Measurements from ENCODE around the gene FIBP.
"Not testable (repeated sequence)": the region's sequence is repeated elsewhere in the genome, so short reads cannot be mapped to it uniquely, and the experiment has no call there.

FIBP gene

DNA sequence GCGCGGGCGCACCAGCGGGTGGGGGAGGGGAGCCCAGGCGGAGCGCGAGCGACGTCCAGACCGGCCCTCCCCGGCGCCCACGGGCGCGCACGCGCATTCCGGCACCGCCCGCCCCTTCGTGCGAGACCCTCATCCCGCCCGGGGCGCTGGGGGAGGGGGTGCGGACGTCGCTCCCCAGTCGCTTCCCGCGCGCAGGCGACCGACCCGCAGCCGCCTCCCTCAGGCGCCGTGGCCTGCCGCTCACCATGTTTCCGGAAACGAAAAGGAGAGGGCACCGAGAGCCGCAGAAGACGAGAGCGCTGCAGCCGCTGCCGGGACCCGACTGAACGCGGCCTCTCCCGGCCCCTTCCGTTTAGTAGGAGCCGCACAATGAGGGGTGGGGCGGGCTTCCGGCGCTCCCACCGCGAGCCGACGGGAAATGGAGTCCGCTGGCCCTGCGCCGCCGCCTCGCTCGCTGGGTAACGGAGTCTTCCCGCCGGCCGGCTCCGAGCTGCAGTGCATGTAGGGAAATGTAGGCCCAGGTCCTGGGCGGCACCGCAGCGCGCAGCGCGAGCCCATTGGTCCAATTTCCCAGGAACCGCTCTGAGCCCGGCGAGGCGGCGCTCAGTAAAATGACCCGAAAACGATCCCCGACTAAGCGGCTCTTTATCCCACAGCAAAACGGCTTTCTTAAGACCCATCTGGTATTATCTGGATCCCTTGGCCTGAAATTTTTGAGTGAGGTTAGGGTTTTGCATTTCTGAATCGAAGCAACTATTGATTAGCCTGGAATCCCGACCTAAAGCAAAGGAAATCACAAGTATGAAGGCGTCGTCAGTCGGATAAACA, 30.2 kb downstream of the FIBP start, which contains the start of gene CFL1:
CFL1 (minus strand) TSS at position 328 of the 828 bp plus-strand sequence; CDS start at position 247, 81 bp downstream.
- peak; percentile 97 for DNase-seq

DNA sequence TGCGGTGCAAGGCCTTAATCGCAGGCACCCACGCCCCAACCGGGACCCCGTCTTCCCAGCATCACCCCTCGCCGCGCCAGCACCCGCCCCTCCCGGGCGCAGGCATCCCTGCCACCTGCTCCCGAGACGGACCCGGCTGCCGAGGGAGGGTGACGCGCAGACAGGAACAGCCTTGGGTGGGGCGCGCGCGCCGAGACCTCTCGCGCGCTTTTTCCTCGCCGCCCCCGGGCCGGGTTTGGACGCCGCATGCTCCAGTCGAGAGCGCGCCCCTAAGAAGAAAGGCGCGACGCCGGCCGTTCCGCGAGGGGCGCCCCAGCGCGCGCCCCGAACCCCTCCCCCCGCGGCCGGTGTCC, 30.8 kb downstream of the FIBP start:
- DNase-seq, result peak; percentile 23

DNA sequence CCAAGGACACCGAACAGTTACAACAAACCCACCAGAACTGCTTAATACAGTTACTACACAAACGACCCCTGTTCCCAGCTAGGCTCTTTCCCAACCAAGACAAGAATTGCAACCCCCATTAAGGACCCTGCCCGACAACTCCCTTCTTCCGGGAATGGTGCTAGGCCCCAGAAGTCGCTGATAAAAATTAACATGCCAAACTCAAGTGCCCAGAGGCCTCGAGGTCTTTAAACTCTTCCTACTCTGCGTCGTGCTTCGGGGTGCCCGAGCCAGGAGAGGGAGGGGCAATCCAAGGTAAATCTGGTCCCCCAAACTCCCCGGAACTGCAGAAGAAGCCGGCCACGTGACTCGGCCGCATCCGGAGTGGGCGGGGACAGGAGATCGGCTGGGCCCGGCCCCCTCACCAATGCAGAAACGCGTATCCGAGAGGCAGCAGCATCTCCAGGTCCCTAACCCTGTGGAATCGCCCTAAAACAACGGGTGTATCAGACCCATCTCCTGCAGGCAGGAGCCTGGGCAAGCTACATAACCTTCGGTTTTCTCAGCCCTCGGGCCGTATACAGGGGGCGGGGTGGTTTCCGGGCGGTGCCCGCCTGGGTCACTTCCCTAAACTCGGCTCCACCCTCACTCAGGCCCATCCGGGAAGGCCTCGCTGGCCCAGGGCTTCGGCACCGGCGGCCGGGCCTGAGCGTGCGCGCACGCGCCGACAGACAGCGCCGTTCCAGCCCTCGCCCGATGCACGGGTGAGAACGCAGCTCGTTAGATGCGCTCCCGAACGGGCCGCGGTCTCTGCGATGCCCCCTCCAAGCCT, 31.4 kb downstream of the FIBP start:
- DNase-seq, result peak; percentile 80

DNA sequence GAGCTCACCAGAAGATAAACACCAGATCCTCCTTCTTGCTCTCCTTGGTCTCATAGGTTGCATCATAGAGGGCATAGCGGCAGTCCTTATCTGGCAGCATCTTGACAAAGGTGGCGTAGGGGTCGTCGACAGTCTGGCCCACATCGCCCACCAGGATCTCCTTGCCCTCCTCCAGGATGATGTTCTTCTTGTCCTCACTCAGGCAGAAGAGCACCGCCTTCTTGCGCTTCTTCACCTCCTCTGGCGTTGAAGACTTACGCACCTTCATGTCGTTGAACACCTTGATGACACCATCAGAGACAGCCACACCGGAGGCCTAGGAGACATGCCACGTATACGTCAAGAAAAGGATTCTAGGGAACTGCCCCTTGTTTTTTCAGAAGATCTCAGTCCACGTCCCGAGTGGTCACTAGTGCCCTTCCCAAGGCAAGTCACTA, 32.3 kb downstream of the FIBP start:
- no peak for DNase-seq

DNA sequence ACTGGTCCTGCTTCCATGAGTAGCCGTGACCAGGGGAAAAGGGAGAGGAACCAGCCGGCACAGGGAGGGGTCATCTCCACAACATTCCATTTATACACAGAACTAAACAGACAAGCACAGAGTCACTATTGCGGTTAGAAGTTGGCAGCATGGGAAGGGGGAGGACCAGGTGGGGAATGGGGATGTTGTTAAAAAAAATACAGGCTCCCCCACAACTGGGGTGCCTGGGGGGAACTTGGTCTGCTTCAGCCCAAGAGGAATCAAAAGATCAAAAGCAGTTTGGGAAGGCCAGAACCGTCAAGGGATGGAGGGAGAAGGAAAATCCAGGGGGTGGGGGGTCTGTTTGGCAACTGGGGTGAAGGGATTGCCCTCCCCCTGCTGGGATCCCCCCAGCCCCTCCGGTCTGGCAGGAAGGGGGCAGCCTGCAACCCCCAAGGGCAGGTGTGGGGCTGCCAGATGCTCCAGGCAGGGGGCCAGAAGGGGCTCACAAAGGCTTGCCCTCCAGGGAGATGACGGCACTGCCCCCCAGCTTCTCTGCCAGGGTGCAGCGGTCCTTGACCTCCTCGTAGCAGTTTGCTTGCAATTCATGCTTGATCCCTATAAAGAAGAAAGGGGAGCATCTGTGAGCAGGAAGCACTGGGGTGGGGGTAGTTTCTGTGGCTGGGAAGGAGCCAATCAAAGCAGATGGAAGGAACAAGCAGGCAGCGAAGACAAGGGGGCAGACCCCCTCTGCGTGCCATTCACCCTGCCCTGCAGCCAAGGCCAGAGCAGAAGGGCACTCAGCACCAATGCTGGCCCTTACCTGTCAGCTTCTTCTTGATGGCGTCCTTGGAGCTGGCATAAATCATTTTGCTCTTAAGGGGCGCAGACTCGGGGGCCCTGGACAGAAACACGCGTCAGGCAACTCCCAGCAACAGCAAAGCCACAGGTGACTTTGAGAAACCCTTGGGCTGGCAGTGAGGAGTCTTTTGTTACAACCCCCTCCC, 33.1 kb downstream of the FIBP start:
- no peak for DNase-seq

DNA sequence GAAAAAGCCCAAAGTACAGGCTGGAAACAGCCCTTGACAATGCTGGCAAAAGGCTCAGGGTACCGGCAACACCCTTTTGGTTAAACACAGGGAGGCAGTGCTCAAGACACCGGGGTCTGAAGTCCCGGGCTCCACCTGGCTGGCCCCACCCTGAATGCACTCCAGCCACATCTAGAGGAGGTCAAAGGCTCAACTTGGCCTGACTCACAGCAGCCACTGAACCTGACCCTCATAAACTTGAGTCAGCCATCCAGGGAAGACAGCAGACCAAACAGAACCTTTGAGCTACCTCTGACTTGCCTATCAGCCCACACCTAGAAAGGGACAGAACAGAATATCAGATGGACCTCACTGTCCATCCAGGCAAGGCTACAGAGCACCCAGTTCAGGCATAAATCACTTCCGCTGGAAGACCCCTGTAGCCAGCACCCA, 34.1 kb downstream of the FIBP start:
- no peak for DNase-seq

DNA sequence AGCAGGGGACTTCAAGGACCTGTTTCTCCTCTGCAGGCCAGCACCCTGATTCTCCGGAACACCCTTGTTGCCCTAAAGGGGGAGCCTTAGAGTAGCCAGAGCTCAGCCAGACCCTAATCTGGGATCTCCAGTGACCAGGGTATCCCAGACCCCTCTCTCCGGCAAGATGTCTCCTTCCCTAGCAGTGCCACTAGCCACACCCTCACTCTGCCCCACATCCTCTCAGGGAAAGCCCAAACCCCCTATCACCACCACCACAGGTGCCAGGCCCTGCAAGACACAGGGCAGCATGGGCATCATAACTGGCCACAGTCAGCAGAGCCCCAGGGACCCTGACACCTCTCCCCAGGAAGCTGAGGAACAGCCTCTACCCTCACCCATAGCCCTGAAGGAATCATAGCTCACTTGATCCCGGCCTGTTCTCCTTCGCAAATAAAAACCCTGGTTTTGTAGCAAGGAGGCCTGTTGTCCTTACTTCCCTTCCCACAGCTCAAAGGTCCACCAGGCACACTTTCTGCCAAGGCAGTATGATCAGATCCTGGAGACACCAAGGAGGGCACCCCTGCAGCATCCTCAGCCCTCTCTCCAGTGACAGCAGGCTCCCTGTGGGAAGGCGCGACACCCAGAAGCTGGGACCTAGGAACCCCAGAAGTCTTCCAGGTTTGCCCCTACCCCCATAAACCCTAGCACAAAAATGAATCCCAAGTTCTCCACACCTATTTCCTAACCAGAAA, 34.9 kb downstream of the FIBP start:
- DNase-seq, result no peak

DNA sequence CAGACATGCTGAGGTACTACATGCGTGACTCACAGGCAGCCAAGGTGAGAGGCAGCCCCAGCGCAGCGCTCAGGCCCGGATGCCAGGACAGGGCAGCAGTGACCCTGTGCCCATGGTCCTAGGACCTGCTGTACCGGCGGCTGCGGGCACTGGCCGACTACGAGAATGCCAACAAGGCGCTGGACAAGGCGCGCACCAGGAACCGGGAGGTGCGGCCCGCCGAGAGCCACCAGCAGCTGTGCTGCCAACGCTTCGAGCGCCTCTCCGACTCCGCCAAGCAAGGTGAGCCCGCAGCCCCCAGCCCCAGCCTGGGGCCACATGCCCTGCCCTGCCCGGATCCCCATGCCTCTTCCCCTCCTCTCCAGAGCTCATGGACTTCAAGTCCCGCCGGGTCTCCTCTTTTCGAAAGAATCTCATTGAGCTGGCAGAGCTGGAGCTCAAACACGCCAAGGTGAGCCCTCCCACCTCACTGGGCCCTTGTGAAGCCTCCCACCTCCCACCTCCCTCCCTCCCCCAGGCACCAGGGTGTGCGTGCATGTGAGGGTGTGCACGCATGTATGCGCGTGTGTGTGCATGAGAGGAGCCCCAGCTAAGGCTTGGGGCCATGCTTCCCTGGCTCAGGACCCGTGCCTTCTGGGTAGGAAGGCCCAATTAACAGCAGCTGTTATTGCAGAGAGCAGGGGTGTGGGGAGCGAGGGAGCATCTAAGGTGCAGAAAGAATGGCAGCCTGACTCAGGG, 35.6 kb downstream of the FIBP start:
- DNase-seq, result no peak

DNA sequence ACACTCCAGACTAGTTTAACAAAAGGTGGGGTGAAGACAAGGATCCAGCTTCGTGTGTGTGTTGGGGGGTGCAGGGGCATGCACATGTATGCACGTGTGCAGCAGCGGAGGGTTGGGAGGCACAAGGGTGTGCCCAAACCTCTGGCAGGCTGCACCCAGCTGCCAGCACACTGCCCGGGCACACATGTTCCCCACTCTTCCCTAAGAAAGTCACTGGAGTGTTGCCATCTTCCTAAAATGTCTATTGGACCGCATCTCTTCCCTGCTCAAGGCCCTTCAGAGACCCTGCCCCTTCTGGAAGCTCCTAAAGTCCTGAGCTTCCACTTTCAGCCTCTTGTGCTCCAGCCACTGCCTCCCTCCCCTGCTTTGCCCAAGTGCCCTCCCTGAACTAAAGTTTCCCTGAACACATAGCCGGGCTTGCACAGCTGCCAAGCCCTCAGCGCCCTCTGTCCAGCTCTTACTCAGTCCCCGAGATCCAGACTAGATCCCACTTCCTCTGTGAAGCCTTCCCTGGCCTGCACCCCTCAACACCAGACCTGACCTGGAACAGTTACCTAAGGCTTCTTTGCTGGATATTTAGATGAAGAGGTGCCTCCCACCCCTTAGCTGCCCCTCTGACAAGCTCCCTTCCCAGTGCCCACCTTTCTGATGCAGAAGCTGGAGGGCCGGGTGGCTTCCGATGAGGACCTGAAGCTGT, 36.3 kb downstream of the FIBP start:
- no peak for DNase-seq

DNA sequence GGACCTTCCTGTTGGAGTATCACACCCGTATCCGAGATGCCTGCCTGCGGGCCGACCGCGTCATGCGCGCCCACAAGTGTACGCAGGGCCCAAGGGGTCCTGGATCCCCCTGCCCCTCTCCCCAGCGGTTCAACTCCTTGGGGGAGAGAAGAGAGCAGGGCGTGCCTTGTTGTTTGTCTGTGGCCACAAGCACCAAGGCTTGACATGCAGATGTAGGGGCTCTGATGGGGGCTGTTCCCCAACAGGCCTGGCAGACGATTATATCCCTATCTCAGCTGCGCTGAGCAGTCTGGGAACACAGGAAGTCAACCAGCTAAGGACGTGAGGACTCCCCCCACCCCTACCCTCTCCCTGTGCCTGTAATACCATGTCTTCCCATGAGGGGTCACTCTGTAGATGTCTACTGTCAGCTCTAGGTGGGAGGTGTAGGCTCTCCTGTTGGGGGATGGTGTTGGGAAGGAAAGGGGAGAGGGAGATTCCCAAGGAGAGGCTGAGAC, 37.1 kb downstream of the FIBP start:
- no peak for DNase-seq

DNA sequence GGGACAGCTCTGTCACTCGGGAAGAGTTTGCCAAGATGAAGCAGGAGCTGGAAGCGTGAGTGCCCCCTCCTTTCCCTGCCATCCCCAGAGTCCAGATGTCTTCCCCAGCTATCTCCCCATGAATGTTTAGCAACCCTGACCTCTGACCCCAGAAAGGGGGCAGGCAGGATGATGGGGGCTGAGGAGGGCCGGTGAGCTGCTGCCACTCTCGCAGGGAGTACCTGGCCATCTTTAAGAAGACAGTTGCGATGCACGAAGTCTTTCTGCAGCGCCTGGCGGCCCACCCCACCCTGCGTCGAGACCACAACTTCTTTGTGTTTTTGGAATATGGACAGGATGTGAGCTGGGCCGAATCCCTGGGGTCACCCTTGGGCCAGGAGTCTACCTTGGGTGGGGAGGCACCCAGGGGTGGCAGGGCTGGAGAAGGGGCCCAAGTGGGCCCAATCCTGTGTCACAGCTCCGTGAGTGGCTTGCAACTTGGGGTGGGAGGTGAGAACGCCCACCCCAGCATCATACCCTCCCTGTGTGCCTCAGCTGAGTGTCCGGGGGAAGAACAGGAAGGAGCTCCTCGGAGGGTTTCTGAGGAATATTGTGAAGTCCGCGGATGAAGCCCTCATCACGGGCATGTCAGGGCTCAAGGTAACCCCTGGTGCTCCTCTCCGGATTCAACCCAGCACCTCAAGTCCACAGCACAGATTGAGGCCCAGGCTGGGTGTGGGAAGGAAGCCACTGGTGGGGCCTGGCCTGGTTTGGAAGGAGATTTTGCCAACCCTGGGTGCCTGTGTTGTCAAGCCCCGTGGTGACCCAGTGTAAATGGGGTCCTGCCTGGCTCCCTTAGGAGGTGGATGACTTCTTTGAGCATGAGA, 37.8 kb downstream of the FIBP start:
- DNase-seq, result no peak

DNA sequence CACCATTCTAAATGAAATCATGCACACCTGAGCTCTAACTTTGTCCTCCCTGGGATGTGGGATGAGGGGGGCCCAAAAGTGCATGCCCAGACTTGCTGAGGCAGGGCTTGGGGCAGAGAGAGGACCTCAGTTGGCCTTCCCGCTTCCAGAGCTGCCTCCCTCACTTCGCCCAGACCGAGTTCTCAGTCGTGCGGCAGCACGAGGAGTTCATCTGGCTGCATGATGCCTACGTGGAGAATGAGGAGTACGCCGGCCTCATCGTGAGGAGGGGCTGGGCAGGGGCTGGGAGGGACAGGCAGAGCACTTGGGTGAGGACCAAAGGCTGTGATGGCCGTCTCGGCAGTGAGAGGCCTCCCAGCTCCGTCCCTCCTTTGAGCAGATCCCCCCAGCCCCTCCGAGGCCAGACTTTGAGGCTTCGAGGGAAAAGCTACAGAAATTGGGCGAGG, 38.5 kb downstream of the FIBP start:
- no peak for DNase-seq

DNA sequence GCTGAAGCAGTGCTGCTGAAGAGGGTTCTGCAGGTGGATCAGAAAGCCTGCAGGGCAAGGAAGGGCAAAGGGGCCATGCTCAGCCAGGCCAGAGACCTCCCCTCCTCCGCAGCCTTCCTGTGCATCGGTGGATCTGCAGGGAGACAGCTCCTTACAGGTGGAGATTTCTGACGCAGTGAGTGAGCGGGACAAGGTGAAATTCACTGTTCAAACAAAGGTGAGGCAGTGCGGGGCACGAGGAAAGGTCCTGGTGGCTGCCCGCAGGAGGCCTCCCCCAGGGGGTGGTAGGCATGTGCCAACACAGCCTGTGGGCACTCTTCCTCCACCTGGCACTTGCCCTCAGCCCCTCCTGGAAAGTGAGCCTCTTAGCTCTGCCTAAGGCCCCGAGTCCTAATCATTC, 38.9 kb downstream of the FIBP start:
- no peak for DNase-seq

DNA sequence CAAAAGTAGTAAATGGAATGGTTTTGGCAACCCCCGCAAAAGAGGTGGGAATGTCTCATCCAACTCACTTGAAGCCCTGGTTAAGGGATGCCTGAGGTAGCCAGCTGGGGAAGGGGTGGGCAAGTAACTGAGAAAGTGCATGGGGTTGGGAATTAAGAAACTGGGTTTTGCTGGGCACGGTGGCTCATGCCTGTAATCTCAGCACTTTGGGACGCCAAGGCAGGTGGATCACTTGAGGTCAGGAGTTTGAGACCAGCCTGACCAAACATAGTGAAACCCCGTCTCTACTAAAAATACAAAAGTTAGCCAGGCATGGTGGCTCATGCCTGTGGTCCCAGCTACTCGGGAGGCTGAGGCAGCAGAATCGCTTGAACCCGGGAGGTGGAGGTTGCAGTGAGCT, 39.6 kb downstream of the FIBP start:
- DNase-seq, result not testable (repeated sequence)

DNA sequence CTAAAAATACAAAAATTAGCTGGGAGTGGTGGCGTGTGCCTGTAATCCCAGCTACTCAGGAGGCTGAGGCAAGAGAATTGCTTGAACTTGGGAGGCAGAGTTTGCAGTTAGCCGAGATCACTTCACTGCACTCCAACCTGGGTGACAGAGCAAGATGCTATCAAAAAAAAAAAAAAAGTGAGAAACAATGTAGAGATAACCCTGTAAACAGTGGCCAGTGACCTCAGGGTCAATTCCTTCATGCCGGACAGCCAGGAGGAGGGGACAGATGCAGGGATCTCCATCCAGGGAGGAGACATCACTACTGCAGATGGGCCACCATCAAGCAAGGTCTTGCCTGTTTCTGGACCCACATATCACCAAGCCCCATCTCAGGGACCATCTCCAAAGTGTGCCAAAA, 40.5 kb downstream of the FIBP start:
- no peak for DNase-seq

DNA sequence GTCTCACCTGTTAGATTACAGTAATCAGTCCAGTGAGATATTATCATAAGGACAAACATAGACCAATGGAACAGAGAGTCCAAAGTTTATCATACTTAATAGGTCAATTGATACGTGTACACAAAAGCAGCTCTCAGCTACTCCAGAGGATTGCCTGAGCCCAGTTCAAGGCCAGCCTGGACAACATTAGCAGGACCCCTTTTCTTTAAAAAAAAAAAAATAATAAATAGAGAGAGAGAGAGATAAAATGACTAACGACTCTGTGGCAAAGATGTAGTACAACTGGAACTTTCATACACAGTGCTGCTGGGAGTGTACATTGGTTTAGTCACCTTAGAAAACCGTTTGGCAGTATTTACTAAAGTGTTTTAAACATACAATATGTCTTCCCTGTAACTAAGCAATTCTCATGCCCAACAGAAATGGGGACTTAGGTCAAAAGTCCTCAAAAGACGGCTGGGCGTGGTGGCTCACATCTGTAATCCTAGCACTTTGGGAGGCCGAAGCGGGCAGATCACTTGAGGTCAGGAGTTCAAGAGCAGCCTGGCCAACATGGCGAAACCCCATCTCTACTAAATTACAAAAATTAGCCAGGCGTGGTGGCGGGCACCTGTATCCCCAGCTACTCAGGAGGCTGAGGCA, 43.9 kb downstream of the FIBP start:
- no peak for DNase-seq

DNA sequence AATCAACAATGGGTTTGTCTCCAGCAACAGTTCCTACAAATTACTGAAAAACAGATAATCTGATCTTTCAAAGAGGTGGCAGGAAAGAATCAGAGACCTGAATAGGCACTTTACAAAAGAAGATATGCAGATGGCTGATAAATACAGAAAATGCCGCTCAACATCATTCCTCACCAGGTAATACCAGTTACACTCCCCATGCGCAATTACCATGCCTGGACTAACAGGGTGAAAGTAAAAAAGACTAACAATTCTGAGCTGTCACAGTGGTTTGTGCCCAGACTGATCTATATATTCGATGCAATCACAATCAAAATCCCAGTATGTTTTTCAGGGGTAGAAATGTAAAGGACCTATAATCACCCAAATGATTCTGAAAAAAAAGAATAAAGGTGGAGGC, 44.5 kb downstream of the FIBP start:
- no peak for DNase-seq

DNA sequence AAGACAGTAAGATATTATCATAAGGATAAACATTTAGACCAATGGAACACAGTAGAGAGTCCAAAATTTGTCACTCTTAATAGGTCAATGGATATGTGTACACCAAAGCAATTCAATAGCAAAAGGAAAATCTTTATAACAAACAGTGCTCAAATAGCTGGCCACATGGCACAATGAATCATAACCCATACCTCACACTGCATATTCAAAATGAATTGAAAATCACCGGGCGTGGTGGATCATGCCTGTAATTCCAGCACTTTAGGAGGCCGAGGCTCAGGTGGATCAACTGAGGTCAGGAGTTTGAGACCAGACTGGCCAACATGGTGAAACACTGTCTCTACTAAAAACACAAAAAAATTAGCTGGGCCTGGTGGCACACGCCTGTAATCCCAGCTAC, 46.1 kb downstream of the FIBP start:
- DNase-seq, result no peak

DNA sequence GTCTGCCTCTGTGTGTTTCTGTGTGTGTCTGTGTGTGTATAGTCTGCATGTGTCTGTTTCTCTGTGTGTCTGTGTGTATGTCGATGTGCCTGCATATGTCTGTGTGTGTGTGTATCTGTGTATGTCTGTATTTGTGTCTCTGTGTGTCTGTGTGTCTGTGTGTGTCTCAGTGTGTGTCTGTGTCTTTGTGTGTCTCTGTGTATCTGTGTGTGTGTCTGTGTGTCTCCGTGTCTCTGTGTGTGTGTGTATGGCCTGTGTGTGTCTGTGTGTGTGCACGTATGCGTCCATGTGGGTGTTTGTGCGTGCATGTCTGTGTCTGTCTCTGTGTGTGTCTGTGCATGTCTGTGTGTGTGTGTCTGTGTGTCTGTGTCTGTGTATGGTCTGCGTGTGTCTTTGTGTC, 54.1 kb downstream of the FIBP start:
- no peak for DNase-seq

Measured in CD4-positive, alpha-beta T cell treated with Interferon gamma for 1 hour (primary cell).